Spinal cord (tissue), 10 donors: ENCODE data around the gene IQCF2. TPM values are rescaled to one million over a fixed set of nuclear protein-coding genes. Genes with fewer than 3 reads are reported as not detected.
A peak's percentile ranks its signal among the peaks of the same experiment; 100 is the strongest.
"Not testable (repeated sequence)": the region's sequence is repeated elsewhere in the genome, so short reads cannot be mapped to it uniquely, and the experiment has no call there.

Source experiments
- DNase-seq, 6 donors: peaks; one replicate each; pipeline versions ENCODE4 v3.0.0 to v3.0.0-alpha.2; 2013 to 2015; ENCODE audit warnings: low spot score in 6 of 6, low read depth in 4 of 6
- H3K27ac ChIP-seq: one replicate; pipeline ENCODE4 v1.5.1; 2013; ENCODE audit warnings: low read depth, low read length, control low read depth
- H3K27me3 ChIP-seq: one replicate; pipeline ENCODE4 v1.6.1; 2013; ENCODE audit warnings: low read length; ENCODE audit not compliant: control insufficient read depth, insufficient read depth
- H3K36me3 ChIP-seq: one replicate; pipeline ENCODE4 v1.6.1; 2013; ENCODE audit warnings: low read length; ENCODE audit not compliant: control insufficient read depth, insufficient read depth
- H3K4me1 ChIP-seq: one replicate; pipeline ENCODE4 v1.6.1; 2013; ENCODE audit warnings: low read length; ENCODE audit not compliant: control insufficient read depth, insufficient read depth
- H3K4me3 ChIP-seq: one replicate; pipeline ENCODE4 v1.5.1; 2013; ENCODE audit warnings: low read depth, low read length, control low read depth
- H3K9me3 ChIP-seq: one replicate; pipeline ENCODE4 v1.6.1; 2013; ENCODE audit warnings: low read length; ENCODE audit not compliant: control insufficient read depth, insufficient read depth
- WGBS: methylation state at CpG from one replicate; pipeline ENCODE4 v1.1.5; 2013; ENCODE audit warnings: missing lambda C conversion rate; ENCODE audit not compliant: insufficient coverage; 5-methylcytosine and 5-hydroxymethylcytosine counted together
- polyA plus RNA-seq, 2 donors: library from polyadenylated mRNA; unstranded; fragments of 120-200 nt; gene quantifications; one replicate each; pipeline ENCODE4 v1.2.1, GENCODE V29; 2013; ENCODE audit not compliant: insufficient read length in 2 of 2
- total RNA-seq, 2 donors: library from RNA; depleted of rRNA in 1 of 2; stranded (reverse); fragments of 120-200 nt in 1 of 2; fragments of >200 nt in 1 of 2; gene quantifications; one replicate each; pipeline versions ENCODE4 v1.2.3 to v1.2.4, GENCODE V29; 2013 to 2014
- donor health status: healthy.

The IQCF2 gene
- total and polyA plus RNA-seq, 4 donors, result not detected

DNA sequence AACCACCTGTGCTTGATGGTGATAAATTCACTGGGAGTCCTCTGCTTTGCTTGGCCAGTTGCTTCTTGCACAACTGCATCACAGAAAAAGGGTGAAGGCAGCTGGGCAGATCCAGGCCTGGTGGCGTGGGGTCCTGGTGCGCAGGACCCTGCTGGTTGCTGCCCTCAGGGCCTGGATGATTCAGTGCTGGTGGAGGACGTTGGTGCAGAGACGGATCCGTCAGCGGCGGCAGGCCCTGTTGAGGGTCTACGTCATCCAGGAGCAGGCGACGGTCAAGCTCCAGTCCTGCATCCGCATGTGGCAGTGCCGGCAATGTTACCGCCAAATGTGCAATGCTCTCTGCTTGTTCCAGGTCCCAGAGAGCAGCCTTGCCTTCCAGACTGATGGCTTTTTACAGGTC is 31.1 kb upstream of the IQCF2 start:
- 83% methylated on average over 13 of the region's 13 CpGs for WGBS
- no peaks in the 10 kb centered on the region for H3K4me1 ChIP-seq

DNA sequence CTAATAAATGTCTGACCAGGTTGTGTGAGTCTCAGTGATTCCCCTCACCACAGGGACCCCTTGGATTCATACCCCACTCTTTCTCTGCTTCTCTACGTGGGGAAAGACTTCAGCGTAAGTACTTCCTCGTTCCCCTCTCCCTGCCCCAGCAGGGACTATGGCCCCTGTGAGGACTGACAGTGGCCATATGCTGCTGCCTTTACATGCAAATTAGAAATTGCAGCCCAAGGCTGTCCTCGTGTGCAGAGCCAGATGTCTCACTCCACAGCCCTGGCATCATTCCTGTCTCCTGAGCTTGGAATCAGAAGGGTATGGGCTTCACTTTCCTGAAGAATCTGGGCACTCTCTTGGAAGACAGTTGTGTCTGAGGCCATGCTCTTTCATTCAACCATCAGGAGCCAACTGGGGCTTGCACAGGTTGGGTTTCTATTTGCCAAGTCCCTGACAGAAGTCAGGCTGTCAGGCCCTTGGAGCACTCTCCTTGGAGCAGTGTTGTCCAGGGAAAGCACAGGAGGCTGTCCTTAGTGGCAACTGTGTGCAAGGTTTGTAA is 30.5 kb upstream of the IQCF2 start:
- Histone ChIP-seq H3K27ac (no peak overlapping the region), H3K36me3 (no peaks in the 10 kb centered on the region), H3K4me1 (no peaks in the 10 kb centered on the region), H3K27me3 (no peaks in the 10 kb centered on the region), H3K9me3 (no peaks in the 10 kb centered on the region), H3K4me3 (no peak overlapping the region)
- 40% methylated on average over 4 of the region's 4 CpGs for WGBS
- peak in 2 of 6 donors; percentile 21 to 57 for DNase-seq

More for the DNA sequence above, 31.1 kb upstream of the IQCF2 start:
- no peak for DNase-seq
- Histone ChIP-seq H3K27ac (no peak overlapping the region), H3K9me3 (no peaks in the 10 kb centered on the region), H3K36me3 (no peaks in the 10 kb centered on the region), H3K4me3 (no peak overlapping the region), H3K27me3 (no peaks in the 10 kb centered on the region)

GRCh38 chr3:51836606-51837005 is 24.8 kb upstream of the IQCF2 start:
- peak in 1 of 6 donors; percentile 13 for DNase-seq
- H3K27me3 ChIP-seq, result no peaks in the 10 kb centered on the region
- WGBS, result 76% methylated on average over 5 of the region's 5 CpGs

GRCh38 chr3:51845129-51845528 is 16.3 kb upstream of the IQCF2 start:
- Histone ChIP-seq H3K4me3 (no peak overlapping the region), H3K27me3 (no peaks in the 10 kb centered on the region), H3K36me3 (no peaks in the 10 kb centered on the region), H3K9me3 (peaks cover 1% of the 10 kb centered on the region), H3K4me1 (no peaks in the 10 kb centered on the region), H3K27ac (no peak overlapping the region)
- 97% methylated on average over 5 of the region's 7 CpGs for WGBS
- DNase-seq, result no peak

More at GRCh38 chr3:51836606-51837005, 24.8 kb upstream of the IQCF2 start:
- Histone ChIP-seq H3K4me3 (no peak overlapping the region), H3K9me3 (no peaks in the 10 kb centered on the region), H3K36me3 (no peaks in the 10 kb centered on the region), H3K4me1 (no peaks in the 10 kb centered on the region), H3K27ac (no peak overlapping the region)

- H3K4me3 ChIP-seq, DNase-seq, H3K27me3 ChIP-seq, H3K27ac ChIP-seq, H3K9me3 ChIP-seq, H3K36me3 ChIP-seq, H3K4me1 ChIP-seq: not testable (repeated sequence)
- no CpG with 5 or more reads among the region's 1 CpG for WGBS
These were observed 6.0 kb upstream of the IQCF2 start for GRCh38 chr3:51855411-51855810.

GRCh38 chr3:51862886-51863285 is 1.5 kb downstream of the IQCF2 start:
- Histone ChIP-seq H3K27ac (no peak overlapping the region), H3K4me1 (no peaks in the 10 kb centered on the region), H3K4me3 (no peak overlapping the region), H3K9me3 (no peaks in the 10 kb centered on the region), H3K27me3 (no peaks in the 10 kb centered on the region), H3K36me3 (no peaks in the 10 kb centered on the region)
- DNase-seq, result no peak
- WGBS, result 74% methylated on average over 13 of the region's 13 CpGs

DNA sequence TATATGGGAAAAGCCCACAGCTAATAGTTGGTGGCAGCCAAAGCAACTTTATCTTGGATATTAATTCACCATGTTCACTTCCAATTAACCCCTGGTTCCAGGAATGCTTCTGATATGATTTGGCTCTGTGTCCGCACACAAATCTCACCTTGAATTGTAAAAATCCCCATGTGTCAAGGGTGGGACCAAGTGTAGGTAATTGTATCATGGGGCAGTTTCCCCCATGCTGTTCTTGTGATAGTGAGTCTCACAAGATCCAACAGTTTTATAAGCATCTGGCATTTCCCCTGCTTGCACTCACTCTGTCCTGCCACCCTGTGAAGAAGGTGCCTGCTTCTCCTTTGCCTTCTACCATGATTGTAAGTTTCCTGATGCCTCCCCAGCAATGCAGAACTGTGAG is 7.5 kb downstream of the IQCF2 start:
- DNase-seq, H3K27ac ChIP-seq, H3K4me1 ChIP-seq, H3K9me3 ChIP-seq, H3K4me3 ChIP-seq, H3K36me3 ChIP-seq, H3K27me3 ChIP-seq: not testable (repeated sequence)
- no CpG with 5 or more reads among the region's 1 CpG for WGBS

DNA sequence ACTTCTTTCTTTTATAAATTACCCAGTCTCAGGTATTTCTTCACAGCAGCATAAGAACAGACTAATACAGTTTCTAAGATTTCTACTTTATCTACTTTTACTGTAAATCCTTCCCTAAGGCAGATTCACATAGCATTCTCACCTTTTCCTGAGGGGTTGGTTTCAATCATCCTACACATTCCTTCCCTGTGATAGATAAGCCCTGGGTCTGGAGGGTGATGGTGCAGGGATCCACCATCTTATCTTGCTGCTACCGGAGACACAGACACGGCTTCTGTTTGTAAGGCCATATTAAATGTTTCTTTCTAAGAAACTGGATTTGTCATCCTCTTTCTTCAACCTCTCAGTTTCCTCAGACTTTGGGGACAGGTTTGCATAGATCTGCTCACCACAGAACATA is 7.9 kb downstream of the IQCF2 start:
- no CpG with 5 or more reads among the region's 2 CpGs for WGBS
- no peak for DNase-seq

GRCh38 chr3:51873253-51873766 is 11.9 kb downstream of the IQCF2 start:
- Histone ChIP-seq H3K36me3 (no peaks in the 10 kb centered on the region), H3K4me1 (no peaks in the 10 kb centered on the region), H3K9me3 (no peaks in the 10 kb centered on the region), H3K4me3 (no peak overlapping the region), H3K27ac (no peak overlapping the region), H3K27me3 (no peaks in the 10 kb centered on the region)
- no peak for DNase-seq
- 33% methylated on average over 1 of the region's 1 CpG for WGBS

More for the DNA sequence above, 7.9 kb downstream of the IQCF2 start:
- Histone ChIP-seq H3K27ac (no peak overlapping the region), H3K4me1 (no peaks in the 10 kb centered on the region), H3K4me3 (no peak overlapping the region), H3K9me3 (no peaks in the 10 kb centered on the region), H3K27me3 (no peaks in the 10 kb centered on the region), H3K36me3 (no peaks in the 10 kb centered on the region)

GRCh38 chr3:51873876-51874275 is 12.5 kb downstream of the IQCF2 start:
- no peak for DNase-seq
- no peak overlapping the region for H3K27ac ChIP-seq
- no peaks in the 10 kb centered on the region for H3K36me3 ChIP-seq
- no peaks in the 10 kb centered on the region for H3K9me3 ChIP-seq
- no peaks in the 10 kb centered on the region for H3K27me3 ChIP-seq
- WGBS, result 93% methylated on average over 10 of the region's 10 CpGs
- no peak overlapping the region for H3K4me3 ChIP-seq
- no peaks in the 10 kb centered on the region for H3K4me1 ChIP-seq
